Neural cell (in vitro differentiated cells): ENCODE results near the gene COL17A1. TPM values are rescaled to one million over a fixed set of nuclear protein-coding genes. Genes with fewer than 3 reads are reported as not detected.

Experiments
- H2AFZ ChIP-seq: fragments of 200-600, 300-800 bp; sonication (generic), shearing (Covaris generic); 2 replicates; pipeline ENCODE4 v1.6.0; 2014; ENCODE audit warnings: low read depth, mild to moderate bottlenecking, antibody characterized with exemption, low read length, moderate library complexity
- H3F3A ChIP-seq: fragments of 200-600 bp; shearing (Covaris generic); 2 replicates; pipeline ENCODE4 v1.6.1; 2016; ENCODE audit warnings: mild to moderate bottlenecking, moderate library complexity, mixed read lengths, antibody characterized with exemption, low read length; ENCODE audit not compliant: insufficient read depth, poor library complexity, severe bottlenecking
- H3K27ac ChIP-seq: fragments of 200-600, 300-800 bp; sonication (generic), shearing (Covaris generic); 2 replicates; pipeline ENCODE4 v1.5.1; 2014; ENCODE audit warnings: mild to moderate bottlenecking, low read length, moderate library complexity
- H3K27me3 ChIP-seq: fragments of 300-800, 200-600 bp; sonication (generic), shearing (Covaris generic); 2 replicates; pipeline ENCODE4 v1.6.0; 2014; ENCODE audit warnings: mild to moderate bottlenecking, low read depth, low read length, moderate library complexity; ENCODE audit not compliant: insufficient read depth
- H3K36me3 ChIP-seq: fragments of 300-800, 200-600 bp; sonication (generic), shearing (Covaris generic); 2 replicates; pipeline ENCODE4 v1.5.1; 2014; ENCODE audit warnings: mild to moderate bottlenecking, antibody characterized with exemption, low read length, moderate library complexity; ENCODE audit not compliant: insufficient read depth
- H3K4me2 ChIP-seq: fragments of 300-800, 200-600 bp; sonication (generic), shearing (Covaris generic); 2 replicates; pipeline ENCODE4 v1.6.0; 2014; ENCODE audit warnings: mild to moderate bottlenecking, low read length
- H3K4me3 ChIP-seq: fragments of 300-800, 200-600 bp; sonication (generic), shearing (Covaris generic); 2 replicates; pipeline ENCODE4 v1.5.1; 2014; ENCODE audit warnings: mild to moderate bottlenecking, low read length, moderate library complexity
- H3K79me2 ChIP-seq: fragments of 200-600 bp; shearing (Covaris generic); replicated peaks from 2 replicates; pipeline ENCODE4 v1.6.0; 2014; ENCODE audit warnings: mild to moderate bottlenecking, low read length, moderate library complexity; ENCODE audit not compliant: insufficient read depth
- H3K9ac ChIP-seq: fragments of 300-800, 200-600 bp; sonication (generic), shearing (Covaris generic); 2 replicates; pipeline ENCODE4 v1.6.1; 2016; ENCODE audit warnings: mild to moderate bottlenecking, low read length, mixed read lengths
- H3K9me2 ChIP-seq: fragments of 200-600 bp; shearing (Covaris generic); 2 replicates; pipeline ENCODE4 v1.6.1; 2016; ENCODE audit warnings: mild to moderate bottlenecking, low read length, mixed read lengths; ENCODE audit not compliant: insufficient read depth
- H3K9me3 ChIP-seq: fragments of 200-600, 300-800 bp; sonication (generic), shearing (Covaris generic); 2 replicates; pipeline ENCODE4 v1.6.1; 2016; ENCODE audit warnings: mild to moderate bottlenecking, mixed run types, low read length, moderate library complexity, mixed read lengths
- H4K20me1 ChIP-seq: fragments of 200-600 bp; shearing (Covaris generic); 2 replicates; pipeline ENCODE4 v1.6.1; 2016; ENCODE audit warnings: mild to moderate bottlenecking, mixed run types; ENCODE audit not compliant: insufficient read depth
- CTCF ChIP-seq: fragments of 450-650 bp; IDR thresholded peaks from 2 replicates; pipeline ENCODE4 v1.5.1; 2014; ENCODE audit warnings: antibody characterized with exemption, mild to moderate bottlenecking, moderate library complexity; ENCODE audit not compliant: poor library complexity, severe bottlenecking
- EP300 ChIP-seq: fragments of 450-650 bp; conservative IDR thresholded peaks from 2 replicates; pipeline ENCODE4 v1.6.1; 2014; ENCODE audit warnings: antibody characterized with exemption, mild to moderate bottlenecking, moderate library complexity; ENCODE audit not compliant: poor library complexity, severe bottlenecking
- EZH2 ChIP-seq: fragments of 200-600, 300-800 bp; shearing (Covaris generic), sonication (generic); IDR thresholded peaks from 2 replicates; pipeline ENCODE4 v1.6.1; 2014; ENCODE audit warnings: antibody characterized with exemption, low read length, borderline replicate concordance, mild to moderate bottlenecking; ENCODE audit not compliant: insufficient read depth, poor library complexity, severe bottlenecking
- MXI1 ChIP-seq: fragments of 450-650 bp; conservative IDR thresholded peaks from 2 replicates; pipeline ENCODE4 v1.6.1; 2014; ENCODE audit warnings: antibody characterized with exemption, mild to moderate bottlenecking; ENCODE audit not compliant: poor library complexity, severe bottlenecking
- POLR2AphosphoS5 ChIP-seq: IDR thresholded peaks from 2 replicates; pipeline ENCODE4 v1.6.1; 2012
- RAD21 ChIP-seq: fragments of 450-650 bp; conservative IDR thresholded peaks from 2 replicates; pipeline ENCODE4 v1.6.1; 2014; ENCODE audit warnings: antibody characterized with exemption, mild to moderate bottlenecking, moderate library complexity
- REST ChIP-seq: IDR thresholded peaks from 2 replicates; pipeline ENCODE4 v1.6.1; 2012; ENCODE audit warnings: borderline replicate concordance
- SMC3 ChIP-seq: fragments of 450-650 bp; conservative IDR thresholded peaks from 2 replicates; pipeline ENCODE4 v1.6.1; 2014; ENCODE audit warnings: antibody characterized with exemption, mild to moderate bottlenecking, moderate library complexity; ENCODE audit not compliant: poor library complexity
- TAF1 ChIP-seq: IDR thresholded peaks from 2 replicates; pipeline ENCODE4 v1.6.1; 2012; ENCODE audit warnings: low read depth
- polyA plus RNA-seq: library from polyadenylated mRNA; depleted of rRNA; stranded (reverse); fragments of >200 nt; gene quantifications from 2 replicates; pipeline ENCODE4 v1.2.3, GENCODE V29; 2014

The COL17A1 gene
- polyA plus RNA-seq, 1 donor from 2014 or later, result not detected

- H2AFZ ChIP-seq, result no peak overlapping the region
- H3K27me3 ChIP-seq, result no peaks in the 10 kb centered on the region
- no peaks in the 10 kb centered on the region for H4K20me1 ChIP-seq
- no peaks in the 10 kb centered on the region for H3K79me2 ChIP-seq
- H3K36me3 ChIP-seq, result no peaks in the 10 kb centered on the region
- no peak overlapping the region for H3K9ac ChIP-seq
- H3K4me3 ChIP-seq, result no peak overlapping the region
- no peaks in the 10 kb centered on the region for H3K9me2 ChIP-seq
- no peaks in the 10 kb centered on the region for H3F3A ChIP-seq
- no peak overlapping the region for H3K4me2 ChIP-seq
- H3K27ac ChIP-seq, result no peak overlapping the region
- TF ChIP-seq SMC3 (no peak), EZH2 (no peak), POLR2AphosphoS5 (no peak), RAD21 (no peak), EP300 (no peak), CTCF (no peak), TAF1 (no peak), REST (no peak), MXI1 (no peak)
- H3K9me3 ChIP-seq, result no peaks in the 10 kb centered on the region
Measured at GRCh38 chr10:103995134-103995533, 90.5 kb downstream of the COL17A1 start.

GRCh38 chr10:103991393-103992128 lies 94.1 kb downstream of the COL17A1 start:
- H3K9ac ChIP-seq, result no peak overlapping the region
- H3K4me2 ChIP-seq, result no peak overlapping the region
- H3K27ac ChIP-seq, result no peak overlapping the region
- no peaks in the 10 kb centered on the region for H3K79me2 ChIP-seq
- H3K27me3 ChIP-seq, result no peaks in the 10 kb centered on the region
- H4K20me1 ChIP-seq, result no peaks in the 10 kb centered on the region
- no peaks in the 10 kb centered on the region for H3F3A ChIP-seq
- H3K9me3 ChIP-seq, result no peaks in the 10 kb centered on the region
- no peaks in the 10 kb centered on the region for H3K9me2 ChIP-seq
- no peak for TF ChIP-seq EP300
- TF ChIP-seq RAD21, result no peak
- no peak for TF ChIP-seq POLR2AphosphoS5
- no peak for TF ChIP-seq TAF1
- no peak for TF ChIP-seq REST
- TF ChIP-seq MXI1, result no peak
- TF ChIP-seq SMC3, result no peak
- no peak for TF ChIP-seq CTCF
- TF ChIP-seq EZH2, result no peak
- no peak overlapping the region for H2AFZ ChIP-seq
- no peak overlapping the region for H3K4me3 ChIP-seq
- no peaks in the 10 kb centered on the region for H3K36me3 ChIP-seq
